NCI-H2196 treated with DMSO at 0.1 percent for 48 hours (cell line): ENCODE measurements around the gene RAB6B.

Source experiments
- DNase-seq: peaks from one replicate; lab custom pipeline; 2025; ENCODE audit not compliant: unreplicated experiment; lab: John Stamatoyannopoulos, UW

RAB6B gene

DNA sequence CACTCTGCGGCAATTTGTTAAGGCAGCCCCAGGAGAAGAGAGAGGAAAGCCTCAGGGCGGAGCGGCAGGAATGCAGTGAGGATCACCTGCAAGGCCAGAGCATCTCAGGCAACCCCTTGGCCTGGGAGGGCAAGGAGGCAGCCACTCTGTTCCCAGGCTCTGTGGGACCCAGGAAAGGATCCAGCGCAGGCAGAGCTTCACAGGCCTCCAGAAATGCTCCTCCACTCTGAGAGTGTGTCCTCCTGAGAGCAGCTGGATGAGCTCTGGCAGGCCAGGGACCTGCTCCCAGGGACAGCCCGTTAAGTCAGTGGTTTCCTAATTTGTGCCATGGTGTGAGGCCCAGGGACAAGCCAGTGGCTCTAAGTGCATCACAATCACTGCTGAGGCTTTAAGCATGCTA lies 35.2 kb downstream of the RAB6B start:
- no peak for DNase-seq

DNA sequence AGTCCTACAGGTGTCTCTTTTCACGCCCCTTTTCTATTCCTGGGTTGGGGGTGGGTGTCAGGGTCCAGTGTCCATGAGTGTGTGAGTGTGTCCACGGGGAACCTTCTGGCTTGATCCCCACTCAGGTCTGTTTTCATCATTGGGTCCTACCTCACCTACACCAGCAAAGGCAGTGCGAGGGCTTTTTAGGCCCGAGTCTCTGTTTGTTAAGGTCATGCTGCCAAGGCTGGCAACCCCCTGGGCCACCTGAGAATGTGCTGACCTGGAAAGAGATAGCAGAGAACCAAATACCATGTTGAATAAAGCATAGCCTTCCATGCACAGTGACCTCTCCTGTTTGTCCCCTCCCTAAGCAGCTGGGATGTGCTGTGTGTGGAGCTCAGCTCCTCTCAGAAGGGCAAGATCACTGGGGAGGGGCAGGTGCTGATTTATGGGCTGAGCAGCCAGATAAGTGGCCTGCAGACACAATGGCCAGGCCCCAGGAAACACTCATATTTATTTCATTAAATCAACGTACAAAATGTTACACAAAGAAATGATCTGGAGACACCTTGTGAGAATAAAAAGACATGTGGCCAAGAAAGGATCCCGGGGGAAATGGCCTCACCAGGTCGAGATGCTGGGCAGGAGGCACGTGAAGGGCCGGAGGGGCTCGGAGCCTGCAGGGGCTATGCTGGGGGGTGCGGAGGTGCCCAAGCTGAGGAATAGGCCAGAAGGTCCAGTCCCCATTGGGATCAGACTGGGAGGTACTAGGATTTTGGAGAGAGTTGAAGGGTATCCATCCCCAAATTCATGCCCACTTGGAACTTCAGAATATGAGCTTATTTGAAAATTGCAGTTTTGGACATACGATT lies 36.1 kb downstream of the RAB6B start:
- no peak for DNase-seq

- DNase-seq = no peak
Observed at GRCh38 chr3:133857767-133858166, 37.9 kb downstream of the RAB6B start.

- no peak for DNase-seq
Observed at GRCh38 chr3:133856316-133856715, 39.4 kb downstream of the RAB6B start.

- DNase-seq = no peak
Observed at GRCh38 chr3:133855772-133856171, 39.9 kb downstream of the RAB6B start.

DNA sequence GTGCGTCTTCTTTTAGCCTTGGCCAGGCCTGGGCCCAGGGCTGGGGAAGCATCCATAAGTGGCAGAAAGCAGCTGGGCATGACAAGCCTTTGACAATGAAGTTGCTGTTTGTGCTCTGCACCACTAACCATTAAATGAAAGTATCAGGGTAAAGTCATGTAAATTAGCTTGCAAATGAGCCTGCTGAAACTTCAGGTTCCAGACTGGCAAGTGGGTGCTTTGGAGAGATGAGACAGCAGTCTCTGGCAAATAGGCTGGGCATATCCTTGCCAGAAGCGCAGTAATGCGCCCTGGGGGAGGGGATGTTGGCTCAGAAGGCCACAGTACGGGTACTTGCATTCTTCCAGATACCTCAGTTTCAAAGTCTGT lies 40.7 kb downstream of the RAB6B start:
- no peak for DNase-seq

- no peak for DNase-seq
Observed at GRCh38 chr3:133854264-133855001, 41.2 kb downstream of the RAB6B start.

GRCh38 chr3:133853925-133854227 lies 41.8 kb downstream of the RAB6B start:
- no peak for DNase-seq

GRCh38 chr3:133853063-133853924 lies 42.4 kb downstream of the RAB6B start:
- DNase-seq = no peak

GRCh38 chr3:133851931-133852330 lies 43.8 kb downstream of the RAB6B start:
- no peak for DNase-seq

DNA sequence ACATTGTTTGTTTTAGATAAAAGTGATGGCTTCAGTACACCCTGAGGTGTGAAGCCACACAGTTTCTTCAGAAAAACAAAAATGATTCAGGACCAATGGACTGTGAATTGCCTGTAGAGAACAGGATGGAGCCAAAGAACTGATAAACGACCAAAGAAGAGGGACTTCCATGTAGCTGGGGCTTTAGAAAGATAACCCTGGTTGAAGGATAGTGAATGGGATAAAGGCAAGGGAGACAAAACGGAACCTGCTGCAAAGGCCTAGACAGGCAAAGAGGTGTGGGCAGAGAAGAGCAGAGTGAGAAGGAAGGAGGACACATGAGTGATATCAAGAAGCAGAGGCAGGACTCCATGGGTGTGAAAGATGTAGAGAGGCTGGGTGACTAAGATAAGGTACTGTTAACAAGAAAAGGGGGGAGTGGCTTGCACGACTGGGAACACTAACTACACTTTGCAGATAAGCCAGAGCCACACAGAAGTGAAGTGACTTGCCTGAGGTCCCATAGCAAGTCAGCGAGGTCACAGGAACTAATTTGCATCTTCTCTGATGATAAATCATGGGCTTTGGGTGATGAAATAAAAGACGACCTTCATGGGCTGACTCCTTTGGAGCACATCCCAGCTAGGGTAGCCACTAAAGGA lies 44.3 kb downstream of the RAB6B start:
- DNase-seq = no peak

- no peak for DNase-seq
Observed at GRCh38 chr3:133850034-133850433, 45.6 kb downstream of the RAB6B start.

GRCh38 chr3:133849346-133849745 lies 46.3 kb downstream of the RAB6B start:
- DNase-seq = no peak

DNA sequence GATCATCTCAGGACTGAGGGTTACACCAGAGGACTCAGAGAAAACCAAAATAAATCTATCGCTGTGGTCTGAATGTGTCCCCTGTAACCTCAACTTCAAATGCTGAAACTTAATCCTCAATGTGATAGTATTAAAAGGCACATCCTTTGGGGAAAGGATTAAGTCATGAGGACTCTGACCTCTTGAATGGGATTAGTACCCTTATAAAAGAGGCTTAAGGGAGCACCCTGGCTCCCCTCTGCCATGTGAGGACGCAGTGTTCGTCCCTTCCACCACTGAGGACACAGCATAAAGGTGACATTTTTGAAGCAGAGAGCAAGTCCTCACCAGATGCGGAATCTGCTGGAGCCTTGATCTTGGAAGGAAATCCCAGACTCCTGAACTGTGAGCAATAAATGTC lies 50.6 kb downstream of the RAB6B start:
- DNase-seq = no peak

DNA sequence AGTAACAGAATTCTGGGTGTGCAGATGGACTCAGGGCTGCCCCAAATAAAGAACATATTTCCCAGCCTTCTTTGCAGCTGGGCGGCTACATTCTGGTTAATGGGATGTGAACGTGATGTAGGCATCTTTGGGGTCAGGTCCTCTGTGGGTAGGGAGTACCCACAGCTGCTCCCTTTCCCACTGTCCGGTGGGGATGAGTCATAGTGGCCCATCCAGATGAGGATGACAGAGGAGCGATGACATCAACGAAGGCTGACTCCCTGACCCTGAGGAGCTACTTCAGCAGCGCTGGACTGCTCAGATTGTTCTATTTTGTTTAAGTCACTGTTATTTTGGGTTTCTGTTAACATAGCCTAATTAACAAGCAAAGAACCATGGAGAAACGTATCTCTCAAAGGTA lies 52.0 kb downstream of the RAB6B start:
- DNase-seq = no peak

- DNase-seq = no peak
Observed at GRCh38 chr3:133842158-133842557, 53.5 kb downstream of the RAB6B start.

GRCh38 chr3:133841196-133841595 lies 54.5 kb downstream of the RAB6B start:
- no peak for DNase-seq

DNA sequence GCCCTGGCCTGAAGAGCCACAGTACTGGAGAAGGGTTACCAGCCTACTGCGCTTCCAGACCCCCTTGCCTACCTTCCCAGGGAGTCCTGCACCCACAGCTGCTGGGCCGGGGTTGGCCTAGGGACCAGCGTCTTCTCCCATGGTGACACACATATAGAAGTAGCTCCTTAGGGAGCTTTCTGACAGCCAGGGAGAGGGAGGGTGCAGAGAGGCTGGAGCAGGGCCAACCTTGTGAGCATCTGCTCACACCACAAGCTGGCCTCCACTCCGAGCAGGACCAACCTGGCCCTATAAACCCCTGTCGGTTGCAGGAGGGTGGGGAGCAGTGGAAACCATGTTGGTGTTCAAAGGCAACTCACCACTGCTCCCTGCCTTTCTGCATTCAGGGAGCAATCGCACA lies 54.9 kb downstream of the RAB6B start:
- no peak for DNase-seq

- DNase-seq = no peak
Observed at GRCh38 chr3:133840055-133840737, 55.5 kb downstream of the RAB6B start.

DNA sequence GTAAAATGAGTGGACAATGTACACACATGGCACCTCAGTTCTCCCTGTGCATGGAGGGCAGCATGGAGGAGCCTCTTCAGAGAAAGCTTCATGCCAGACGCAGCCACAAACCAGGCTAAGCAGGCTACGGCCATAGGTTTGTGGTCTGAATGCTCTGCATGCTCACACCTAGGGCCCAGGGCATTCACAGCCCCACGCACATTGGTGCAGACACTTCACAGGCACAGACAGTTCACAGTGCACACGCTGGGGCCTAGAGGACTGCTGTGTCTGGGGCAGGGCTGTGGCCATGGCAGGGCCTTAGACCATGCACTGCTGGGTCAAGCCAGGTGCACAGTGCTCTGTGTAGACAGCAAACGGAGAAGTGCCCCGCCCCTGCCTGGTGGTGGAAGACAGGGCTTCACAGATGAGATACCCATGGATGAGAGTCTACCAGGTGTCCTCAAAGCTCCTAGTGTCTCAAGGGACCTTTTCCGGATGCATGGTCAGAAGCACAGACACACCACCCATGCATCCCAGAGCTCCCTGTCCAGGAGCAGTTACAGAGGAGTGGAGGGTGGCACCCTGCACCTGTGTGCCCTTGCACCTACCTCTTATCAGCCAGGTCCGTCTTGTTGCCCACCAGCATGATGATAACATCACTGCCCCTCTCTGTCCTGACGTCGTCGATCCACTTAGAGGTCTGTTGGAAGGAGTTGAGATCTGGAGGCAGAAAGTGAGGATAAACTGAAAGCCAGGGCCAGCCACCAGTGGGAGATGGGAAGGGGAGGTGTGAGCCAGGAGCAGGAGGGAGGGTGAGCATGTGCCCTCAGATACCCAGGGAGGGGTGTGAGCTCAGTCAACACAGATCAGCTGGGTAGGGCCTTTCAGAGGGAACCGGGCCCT lies 56.5 kb downstream of the RAB6B start:
- DNase-seq = no peak
